H54 (cell line): Measurements from ENCODE around the gene AGO4.
"Not testable (repeated sequence)": the region's sequence is repeated elsewhere in the genome, so short reads cannot be mapped to it uniquely, and the experiment has no call there.

Source experiments
- DNase-seq: peaks from one replicate; pipeline ENCODE4 v3.0.0; 2011; ENCODE audit warnings: low spot score, mixed read lengths; ENCODE audit not compliant: insufficient read length
- FAIRE-seq: peaks from 3 replicates; lab custom pipeline; 2011; peaks lifted over from hg19 to GRCh38; lab: Jason Lieb, UNC
- POLR2A ChIP-seq: IDR thresholded peaks from 2 replicates; pipeline ENCODE4 v1.6.1; 2011; ENCODE audit warnings: low read depth, mild to moderate bottlenecking, low read length

The AGO4 gene

DNA sequence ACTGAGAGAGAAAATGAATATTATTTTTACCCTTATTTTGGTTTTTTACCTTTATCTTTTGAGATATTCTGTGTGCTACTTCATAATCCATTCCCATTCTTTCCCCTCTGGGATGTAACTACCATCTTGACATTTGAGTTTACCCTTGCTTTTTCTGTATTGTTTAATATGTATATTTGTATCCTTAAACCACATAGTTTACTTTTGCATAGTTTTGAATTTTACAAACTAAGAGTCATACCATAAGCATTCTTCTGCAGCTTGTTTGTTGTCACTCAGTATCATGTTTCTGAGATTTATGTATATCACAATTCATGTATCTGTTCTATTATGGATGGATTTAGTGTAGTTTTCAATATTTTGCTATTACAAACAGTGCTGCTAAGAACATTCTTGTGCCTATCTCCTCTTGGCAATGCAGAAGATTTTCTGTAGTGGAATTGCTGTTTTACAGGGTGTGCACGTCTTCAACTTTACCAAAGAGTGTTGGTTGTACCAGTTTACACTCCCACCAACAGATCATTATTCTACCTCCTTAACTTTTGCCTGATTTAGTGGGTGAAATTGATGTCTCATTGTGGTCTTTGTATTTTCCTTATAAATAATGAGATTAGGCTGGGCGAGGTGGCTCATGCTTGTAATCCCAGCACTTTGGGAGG, 63.0 kb downstream of the AGO4 start:
- TF ChIP-seq POLR2A: no peak

DNA sequence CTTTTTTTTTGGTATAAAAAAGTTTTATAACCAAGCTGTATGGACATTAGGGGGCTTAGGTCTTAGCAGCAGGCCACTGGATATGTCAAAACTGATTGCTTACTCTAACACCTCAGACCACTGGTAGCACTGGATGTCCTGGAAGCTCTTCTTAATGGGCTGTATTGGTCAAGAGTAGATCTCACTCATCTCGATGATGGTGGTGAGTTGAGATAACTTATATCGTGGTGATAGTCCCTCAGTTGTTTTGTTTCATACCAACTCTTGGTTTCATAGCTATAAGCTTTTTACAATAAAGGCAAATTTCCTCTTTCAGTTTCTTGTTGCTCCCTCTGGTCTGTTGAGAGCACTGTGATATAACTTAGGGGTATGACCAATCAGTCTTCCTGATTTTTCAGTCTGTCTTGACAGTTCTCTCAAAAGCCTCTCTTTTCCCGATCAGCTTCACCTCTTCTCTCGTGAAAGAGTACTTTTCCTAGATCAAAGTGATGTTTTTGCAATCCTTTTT, 65.5 kb downstream of the AGO4 start:
- TF ChIP-seq POLR2A: no peak
- FAIRE-seq (no peak), DNase-seq (no peak)

More for the DNA sequence above, 63.0 kb downstream of the AGO4 start:
- DNase-seq (no peak), FAIRE-seq (no peak)

DNA sequence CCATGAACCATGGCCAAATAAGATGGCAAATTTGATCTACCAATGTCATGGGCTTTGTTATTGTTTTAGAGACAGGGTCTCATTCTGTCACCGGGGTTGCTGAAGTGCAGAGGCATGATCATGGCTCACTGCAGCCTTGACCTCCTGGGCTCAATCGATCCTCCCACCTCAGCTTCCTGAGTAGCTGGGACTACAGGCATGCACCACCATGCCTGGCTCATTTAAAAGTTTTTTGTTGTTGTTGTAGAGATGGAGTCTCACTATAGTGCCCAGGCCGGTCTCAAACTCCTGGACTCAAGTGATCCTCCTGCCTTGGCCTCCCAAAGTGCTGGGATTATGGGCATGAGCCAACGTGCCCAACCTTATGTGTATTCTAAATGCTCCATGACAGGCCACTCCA, 66.3 kb downstream of the AGO4 start:
- not testable (repeated sequence) for DNase-seq, FAIRE-seq

DNA sequence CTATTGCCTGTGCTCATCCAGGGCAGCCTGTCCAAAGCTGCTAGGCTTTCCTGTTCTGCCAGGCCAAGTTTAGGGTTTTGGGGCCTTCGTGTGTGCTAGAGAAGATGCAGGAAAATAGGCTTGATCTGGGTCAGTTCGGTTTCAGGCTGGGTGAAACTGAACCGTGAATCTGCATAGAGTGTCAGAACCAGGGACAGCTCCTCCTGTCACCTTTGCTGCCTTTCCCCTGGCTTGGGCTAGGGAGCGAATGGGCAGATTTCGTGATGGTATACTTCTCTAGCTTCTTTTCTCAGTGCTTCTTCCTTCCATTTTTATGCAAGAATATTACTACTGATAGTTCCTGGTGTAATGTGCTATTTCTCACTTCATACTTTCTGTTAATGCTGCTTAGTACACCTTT, 69.2 kb downstream of the AGO4 start:
- no peak for TF ChIP-seq POLR2A
- DNase-seq: no peak
- FAIRE-seq: no peak

DNA sequence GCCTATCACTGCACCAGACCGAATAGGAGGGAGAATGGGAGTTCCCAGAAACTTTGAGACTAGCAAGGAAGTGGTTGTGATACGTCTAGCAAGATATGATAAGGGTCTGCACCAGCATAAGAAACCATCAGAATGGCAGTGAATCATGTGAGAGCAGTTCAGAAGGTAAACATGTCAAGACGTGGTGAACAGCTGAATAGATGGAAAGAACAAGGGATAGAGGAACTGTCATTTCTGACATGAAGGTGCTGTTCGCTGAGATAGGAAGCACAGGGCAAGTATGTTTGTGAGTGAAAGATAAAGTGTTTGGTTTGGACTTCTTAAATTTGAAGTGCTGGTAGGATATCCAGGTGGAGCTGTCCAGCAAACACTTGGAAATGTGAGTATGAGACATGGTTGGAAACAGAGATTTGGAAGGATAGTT, 74.0 kb downstream of the AGO4 start:
- TF ChIP-seq POLR2A: no peak
- DNase-seq: no peak
- FAIRE-seq: no peak

DNA sequence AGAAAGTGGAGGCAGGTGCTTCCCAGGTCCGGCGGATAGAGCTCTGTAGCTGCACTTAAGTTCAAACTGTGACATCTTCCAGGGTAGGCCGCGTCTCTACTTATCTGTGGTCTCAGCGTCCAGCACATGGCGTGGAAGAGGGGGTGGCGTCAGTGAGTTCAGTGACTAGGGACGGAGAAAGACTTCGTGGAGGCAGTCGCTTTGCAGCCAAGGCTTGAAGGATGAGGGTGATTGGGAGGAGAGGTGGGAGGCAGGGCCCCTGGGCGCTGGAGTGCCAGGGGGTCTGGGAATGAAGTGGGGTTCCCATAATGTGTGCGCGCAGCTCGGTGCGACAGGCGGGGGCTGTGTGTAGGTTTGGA, 74.7 kb downstream of the AGO4 start:
- FAIRE-seq (no peak), DNase-seq (no peak)
- no peak for TF ChIP-seq POLR2A

DNA sequence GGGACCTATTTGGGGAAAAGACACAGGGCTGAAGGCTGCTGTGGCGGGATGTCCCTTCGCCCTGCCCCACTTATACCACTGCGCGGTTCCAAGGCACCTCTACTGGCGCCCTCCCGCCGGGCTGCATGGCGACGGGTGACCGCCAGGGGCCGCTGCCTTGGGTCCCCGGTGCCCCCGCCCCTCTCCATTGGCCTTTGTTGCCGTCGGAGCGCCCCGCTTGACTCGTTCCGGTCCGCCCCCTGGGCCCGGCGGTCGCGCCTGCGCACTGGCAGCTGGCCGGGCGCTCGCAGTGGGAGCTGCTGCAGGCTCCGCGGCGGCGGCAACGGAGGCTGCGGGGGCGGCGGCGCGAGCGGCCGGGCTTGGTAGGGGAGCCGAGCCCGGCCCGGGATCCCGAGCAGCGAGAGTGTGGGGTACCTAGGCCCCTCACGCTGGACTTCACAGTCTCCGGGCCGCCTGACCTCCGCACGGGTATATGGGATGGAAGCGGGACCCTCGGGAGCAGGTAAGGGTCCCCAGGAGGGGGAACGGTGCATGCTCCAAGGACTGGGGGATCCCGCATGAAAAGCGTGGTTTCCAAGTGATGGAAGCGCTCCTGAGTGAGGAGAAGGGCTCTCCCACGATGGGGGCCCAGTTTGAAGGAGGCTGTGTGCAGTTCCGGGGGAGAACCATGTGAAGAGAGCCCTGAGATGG, 75.3 kb downstream of the AGO4 start, which contains the start of gene AGO1:
AGO1 (plus strand) TSS at position 265 of the 690 bp plus-strand sequence; CDS start at position 478, 213 bp downstream.
- DNase-seq (peak; percentile 98), FAIRE-seq (no peak)
- peak; percentile 82 for TF ChIP-seq POLR2A

DNA sequence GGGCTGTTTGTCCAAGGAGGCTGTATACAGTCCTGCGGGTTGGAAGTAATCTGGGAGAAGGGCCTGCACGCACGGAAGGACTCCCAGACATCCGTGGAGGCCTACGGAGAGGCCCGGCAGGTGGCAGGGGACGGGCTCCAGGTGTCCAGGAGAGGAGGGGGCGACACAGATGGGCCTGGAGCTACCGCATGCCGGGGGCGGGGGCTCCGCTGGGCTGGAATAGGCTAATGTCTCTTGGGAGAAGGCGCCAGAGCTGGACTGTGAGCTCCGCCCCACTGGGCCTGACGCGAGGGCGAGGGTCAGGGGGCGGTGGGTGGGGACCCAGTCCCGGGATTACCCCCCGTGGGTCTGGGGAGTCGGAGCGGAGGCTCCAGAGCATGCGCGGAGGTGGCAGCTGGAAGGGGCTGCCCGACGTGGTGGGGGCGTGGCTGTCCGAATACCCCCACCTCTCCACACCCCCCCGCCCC, 75.9 kb downstream of the AGO4 start:
- no peak for TF ChIP-seq POLR2A
- no peak for FAIRE-seq
- DNase-seq: peak; percentile 49

DNA sequence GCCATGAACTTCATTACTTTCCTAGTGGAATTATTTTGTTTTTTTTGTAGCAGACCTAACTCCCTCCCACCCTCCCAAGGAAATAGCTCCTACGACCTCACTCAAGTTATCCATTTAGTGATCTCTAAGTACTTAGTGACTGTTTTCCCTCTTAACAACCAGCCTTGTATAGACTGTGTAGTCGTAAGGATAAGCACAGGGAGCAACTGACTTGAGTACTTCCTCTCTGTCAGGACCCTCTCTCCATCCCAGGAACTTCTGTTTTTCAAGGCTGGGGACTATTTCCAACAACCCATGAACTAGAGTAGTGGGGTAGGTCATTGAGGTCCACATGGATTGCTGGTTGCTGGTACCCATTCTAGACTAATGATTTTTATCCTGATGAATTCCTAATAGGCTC, 77.1 kb downstream of the AGO4 start:
- FAIRE-seq (no peak), DNase-seq (no peak)
- no peak for TF ChIP-seq POLR2A

DNA sequence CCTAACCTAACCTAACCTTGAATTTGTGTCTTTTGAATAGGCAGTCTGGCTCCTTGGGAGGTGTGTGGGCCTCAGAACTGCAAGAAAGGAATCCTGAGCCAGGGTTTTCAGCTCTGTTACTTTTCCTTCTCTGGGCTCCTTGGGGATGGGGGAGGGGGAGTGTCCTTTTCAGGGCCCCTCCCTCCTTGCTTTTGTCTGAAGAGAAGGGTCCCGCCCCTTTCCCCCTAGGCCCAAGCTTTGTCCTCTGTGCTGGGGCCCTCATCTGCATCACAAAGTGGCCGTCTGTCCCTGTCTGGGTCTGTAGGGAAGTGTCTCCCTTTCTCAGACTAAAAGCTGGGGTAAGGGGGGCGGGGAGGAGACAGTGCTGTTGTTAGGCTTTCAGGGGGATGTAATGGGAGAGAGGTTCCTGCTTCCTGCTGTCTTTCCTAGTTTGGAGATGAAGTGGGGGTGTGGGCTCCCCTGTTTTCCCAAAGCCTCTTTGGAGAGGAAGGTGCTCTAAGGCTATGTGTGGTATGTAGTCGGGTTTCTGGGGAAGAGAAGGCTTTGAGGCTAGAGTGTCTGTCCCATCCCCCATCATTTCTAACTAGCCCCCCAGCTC, 78.2 kb downstream of the AGO4 start:
- DNase-seq: no peak
- FAIRE-seq: no peak
- no peak for TF ChIP-seq POLR2A

DNA sequence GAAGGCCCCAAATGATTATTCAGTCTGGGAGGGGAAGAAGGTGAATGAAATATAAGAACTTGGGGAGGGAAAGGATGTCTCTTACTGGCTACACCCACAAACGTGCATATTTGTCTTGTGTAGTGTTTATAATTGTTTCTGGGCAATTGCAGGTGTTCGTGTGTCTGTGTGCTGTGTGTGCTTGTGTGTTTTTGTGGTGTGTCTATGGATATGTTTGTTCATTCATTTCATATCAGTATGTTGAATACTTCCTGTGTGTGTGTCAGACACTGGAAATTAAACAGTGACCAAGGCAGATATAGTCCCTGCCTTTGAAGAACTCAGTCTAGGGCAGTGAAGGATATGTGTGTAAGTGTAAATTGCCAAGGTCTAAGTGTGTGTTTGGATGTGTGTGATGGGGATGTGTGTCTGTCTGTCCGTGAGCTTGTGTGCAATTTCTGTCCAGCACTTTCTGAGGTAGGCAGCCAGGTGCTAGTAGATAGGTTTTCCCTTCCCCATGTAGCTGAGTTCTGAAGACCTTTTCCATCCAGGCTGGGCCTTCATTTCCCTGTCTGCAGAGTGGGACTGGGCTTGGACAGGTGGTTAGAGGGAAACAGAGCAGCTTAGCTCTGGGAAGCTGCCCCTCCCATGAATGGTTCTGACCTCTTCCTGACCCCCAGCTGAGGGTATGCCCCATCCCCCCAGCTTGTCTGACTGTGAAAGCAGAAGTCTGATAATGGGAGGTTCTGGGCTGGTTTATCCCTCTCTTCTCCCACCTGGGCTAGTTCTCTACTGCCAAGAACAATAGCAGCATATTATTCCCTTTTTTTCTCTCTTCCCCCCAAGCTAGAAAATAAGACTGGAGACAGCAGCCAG, 79.0 kb downstream of the AGO4 start:
- FAIRE-seq (no peak), DNase-seq (no peak)
- no peak for TF ChIP-seq POLR2A

DNA sequence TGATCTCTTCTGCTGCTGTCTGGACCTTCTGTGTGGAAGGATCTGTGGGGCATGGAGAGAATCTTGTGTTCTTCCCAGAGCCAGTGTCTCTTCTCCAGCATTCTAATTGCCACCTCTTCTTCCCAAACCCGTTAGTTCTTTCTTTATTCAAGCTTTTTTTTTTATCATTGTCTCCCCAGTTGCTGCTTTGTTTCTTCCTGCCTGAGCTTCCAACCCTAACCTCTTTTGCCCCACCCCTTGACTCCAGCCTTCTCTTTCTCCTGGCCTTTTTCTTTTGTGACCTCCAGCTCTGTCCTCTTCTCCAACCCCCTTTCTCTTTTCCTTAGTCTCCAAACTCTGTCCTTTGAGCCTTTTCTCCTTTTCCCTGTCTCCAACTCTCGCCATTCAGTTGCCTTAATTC, 79.7 kb downstream of the AGO4 start:
- TF ChIP-seq POLR2A: no peak
- DNase-seq: no peak
- FAIRE-seq: no peak

DNA sequence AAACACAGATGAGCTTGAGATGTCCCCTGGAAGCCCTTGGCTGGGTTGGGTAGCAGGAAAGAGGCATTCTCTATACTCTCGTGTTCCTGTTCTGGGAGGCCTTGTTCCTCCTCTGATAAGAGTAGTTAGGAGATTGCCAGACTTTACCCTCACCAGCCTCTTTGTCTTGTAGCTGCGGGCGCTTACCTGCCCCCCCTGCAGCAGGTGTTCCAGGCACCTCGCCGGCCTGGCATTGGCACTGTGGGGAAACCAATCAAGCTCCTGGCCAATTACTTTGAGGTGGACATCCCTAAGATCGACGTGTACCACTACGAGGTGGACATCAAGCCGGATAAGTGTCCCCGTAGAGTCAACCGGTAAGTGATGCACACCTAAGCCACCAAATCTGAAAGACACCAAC, 80.4 kb downstream of the AGO4 start:
- DNase-seq (no peak), FAIRE-seq (no peak)
- TF ChIP-seq POLR2A: no peak

DNA sequence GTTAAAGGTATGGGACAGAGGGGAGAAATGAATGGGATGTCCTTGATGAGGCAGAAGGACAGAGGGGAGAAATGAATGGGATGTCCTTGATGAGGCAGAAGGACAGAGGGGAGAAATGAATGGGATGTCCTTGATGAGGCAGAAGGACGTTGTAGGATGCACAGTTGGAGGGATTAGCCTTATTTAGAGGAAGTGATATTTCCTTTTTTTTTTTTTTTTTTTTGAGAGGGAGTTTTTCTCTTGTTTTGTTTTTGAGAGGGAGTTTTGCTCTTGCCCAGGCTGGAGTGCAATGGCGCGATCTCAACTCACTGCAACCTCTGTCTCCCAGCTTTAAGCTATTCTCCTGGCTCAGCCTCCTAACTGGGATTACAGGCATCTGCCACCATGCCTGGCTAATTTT, 81.2 kb downstream of the AGO4 start:
- FAIRE-seq, DNase-seq: not testable (repeated sequence)
